Measurements from ENCODE around the gene DDX10. TPM values are rescaled to one million over a fixed set of nuclear protein-coding genes. Genes with fewer than 3 reads are reported as not detected.
A peak's percentile ranks its signal among the peaks of the same experiment; 100 is the strongest.

The DDX10 gene
- total and polyA plus RNA-seq, 9 donors = 19.7 to 33.1 (median 24.2) TPM

DNA sequence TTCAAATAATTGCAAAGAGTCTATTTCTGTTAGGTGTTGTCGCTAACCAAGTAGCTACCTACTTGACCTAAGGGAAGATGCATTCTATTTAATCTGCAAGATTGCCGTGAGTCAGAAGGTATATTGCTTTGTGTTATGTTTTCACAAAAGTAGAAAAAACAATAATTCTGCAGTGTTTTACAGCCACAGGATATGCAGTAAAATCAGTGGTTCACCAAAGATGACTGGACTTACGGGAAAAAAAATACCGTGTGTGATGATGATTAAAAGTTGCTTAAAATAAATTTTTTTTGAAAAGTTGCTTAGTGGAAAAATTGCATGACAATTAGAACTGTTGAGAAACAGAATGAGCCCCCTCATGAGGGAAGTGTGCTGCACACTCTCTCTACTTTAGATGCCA is 209.1 kb downstream of the DDX10 start:
- Histone ChIP-seq H3K36me3 (ENCODE audit: control insufficient read depth, insufficient read depth, low read length) (no peaks in the 10 kb centered on the region), H3K27me3 (ENCODE audit: control insufficient read depth, insufficient read depth, low read length) (no peaks in the 10 kb centered on the region), H3K4me1 (ENCODE audit: control insufficient read depth, insufficient read depth, low read length) (no peaks in the 10 kb centered on the region), H3K9me3 (replicated peaks; ENCODE audit: control insufficient read depth, low read depth, low read length) (no peaks in the 10 kb centered on the region), H3K27ac (ENCODE audit: low read length) (no peak overlapping the region), H3K4me3 (ENCODE audit: low read length) (no peak overlapping the region)
- WGBS (ENCODE audit: insufficient coverage) = no CpG with 5 or more reads among the region's 4 CpGs
- no peak for DNase-seq

DNA sequence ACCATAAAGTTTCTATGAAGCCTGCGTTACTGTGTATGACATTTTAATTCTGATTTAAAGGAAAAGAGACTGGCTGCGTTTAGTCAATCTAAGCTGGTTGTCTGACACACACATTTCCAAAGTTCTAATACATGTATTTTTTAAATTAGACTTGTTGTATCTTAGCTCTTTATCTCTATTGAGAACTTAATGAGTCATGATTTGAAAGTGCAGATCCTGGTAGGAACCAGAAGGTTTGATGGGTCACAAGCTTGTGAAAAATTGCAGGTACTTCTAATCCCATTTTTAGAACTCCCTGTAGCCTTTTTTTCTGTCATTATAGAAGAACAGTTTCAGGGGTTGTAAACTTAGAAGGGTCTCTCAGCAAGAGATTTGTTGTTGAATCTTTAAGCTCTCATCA is 210.3 kb downstream of the DDX10 start:
- Histone ChIP-seq H3K4me3 (ENCODE audit: low read length) (no peak overlapping the region), H3K27me3 (ENCODE audit: control insufficient read depth, insufficient read depth, low read length) (no peaks in the 10 kb centered on the region), H3K36me3 (ENCODE audit: control insufficient read depth, insufficient read depth, low read length) (no peaks in the 10 kb centered on the region), H3K27ac (ENCODE audit: low read length) (no peak overlapping the region), H3K4me1 (ENCODE audit: control insufficient read depth, insufficient read depth, low read length) (no peaks in the 10 kb centered on the region), H3K9me3 (replicated peaks; ENCODE audit: control insufficient read depth, low read depth, low read length) (no peaks in the 10 kb centered on the region)
- DNase-seq = no peak
- no CpG with 5 or more reads among the region's 2 CpGs for WGBS (ENCODE audit: insufficient coverage)

DNA sequence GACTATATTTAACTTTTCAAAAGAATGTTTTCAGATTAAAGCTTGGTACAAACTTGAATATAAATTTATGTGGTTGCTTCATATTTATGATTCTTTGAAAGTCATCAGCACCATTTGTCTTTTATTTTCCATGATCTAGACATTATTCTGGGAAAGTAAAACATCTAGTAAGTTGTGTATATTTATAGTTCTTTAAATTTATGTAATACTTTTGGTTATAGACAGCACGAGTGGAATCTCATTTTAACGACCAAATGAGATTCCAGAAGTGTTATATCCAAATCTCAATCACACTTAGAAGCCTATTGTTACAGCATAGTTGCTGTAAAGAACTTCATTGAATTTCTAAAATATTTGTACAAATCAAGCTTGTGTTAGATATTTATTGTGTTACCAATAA is 212.3 kb downstream of the DDX10 start:
- Histone ChIP-seq H3K27ac (ENCODE audit: low read length) (no peak overlapping the region), H3K36me3 (ENCODE audit: control insufficient read depth, insufficient read depth, low read length) (no peaks in the 10 kb centered on the region), H3K27me3 (ENCODE audit: control insufficient read depth, insufficient read depth, low read length) (no peaks in the 10 kb centered on the region), H3K4me3 (ENCODE audit: low read length) (no peak overlapping the region), H3K4me1 (ENCODE audit: control insufficient read depth, insufficient read depth, low read length) (no peaks in the 10 kb centered on the region), H3K9me3 (replicated peaks; ENCODE audit: control insufficient read depth, low read depth, low read length) (no peaks in the 10 kb centered on the region)
- no peak for DNase-seq
- WGBS (ENCODE audit: insufficient coverage) = no CpG with 5 or more reads among the region's 2 CpGs

DNA sequence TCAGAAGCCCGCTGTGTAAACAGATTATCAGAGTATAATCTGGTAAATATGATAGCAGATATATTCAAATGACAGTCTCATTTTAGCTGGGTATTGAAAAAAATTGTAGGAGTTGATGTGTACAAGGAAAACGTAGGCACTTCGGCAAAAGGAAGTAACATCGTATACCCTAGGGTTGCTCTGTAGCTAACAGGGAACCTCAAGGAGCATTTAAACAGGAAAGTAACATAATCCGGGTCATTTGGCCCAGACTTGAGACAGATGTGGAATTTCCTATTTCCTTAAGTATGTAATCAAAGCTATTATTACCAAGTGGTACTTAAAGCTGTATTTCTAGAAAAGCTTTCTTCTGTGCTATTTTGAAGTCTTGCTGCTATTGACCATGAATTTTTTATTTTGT is 215.6 kb downstream of the DDX10 start:
- Histone ChIP-seq H3K36me3 (ENCODE audit: control insufficient read depth, insufficient read depth, low read length) (no peaks in the 10 kb centered on the region), H3K27ac (ENCODE audit: low read length) (no peak overlapping the region), H3K4me3 (ENCODE audit: low read length) (no peak overlapping the region), H3K27me3 (ENCODE audit: control insufficient read depth, insufficient read depth, low read length) (no peaks in the 10 kb centered on the region), H3K9me3 (replicated peaks; ENCODE audit: control insufficient read depth, low read depth, low read length) (no peaks in the 10 kb centered on the region), H3K4me1 (ENCODE audit: control insufficient read depth, insufficient read depth, low read length) (no peaks in the 10 kb centered on the region)
- no peak for DNase-seq
- no CpG with 5 or more reads among the region's 5 CpGs for WGBS (ENCODE audit: insufficient coverage)

DNA sequence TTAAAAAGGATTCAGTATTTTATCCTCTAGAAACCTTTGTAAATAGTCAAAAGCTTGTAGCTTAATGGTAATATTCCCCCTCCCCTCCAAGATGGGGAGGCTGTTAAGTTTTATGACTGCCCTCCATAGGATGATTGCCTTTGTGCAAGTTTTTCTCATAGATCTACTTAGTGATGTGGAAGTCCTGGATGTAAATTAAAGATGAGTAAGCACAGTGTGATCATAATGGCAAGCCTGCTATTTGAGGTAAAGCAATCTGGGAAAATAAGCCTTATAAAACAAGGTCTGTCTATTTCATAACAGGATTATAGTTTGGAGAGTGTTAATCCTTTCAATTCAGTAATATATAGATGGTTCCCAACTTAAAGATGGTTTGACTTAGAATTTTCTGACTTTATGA is 216.3 kb downstream of the DDX10 start:
- no peaks in the 10 kb centered on the region for H3K36me3 ChIP-seq (ENCODE audit: control insufficient read depth, insufficient read depth, low read length)
- no peaks in the 10 kb centered on the region for H3K9me3 ChIP-seq (replicated peaks; ENCODE audit: control insufficient read depth, low read depth, low read length)
- H3K27ac ChIP-seq (ENCODE audit: low read length) = no peak overlapping the region
- no peaks in the 10 kb centered on the region for H3K4me1 ChIP-seq (ENCODE audit: control insufficient read depth, insufficient read depth, low read length)
- DNase-seq = no peak
- no peak overlapping the region for H3K4me3 ChIP-seq (ENCODE audit: low read length)
- no peaks in the 10 kb centered on the region for H3K27me3 ChIP-seq (ENCODE audit: control insufficient read depth, insufficient read depth, low read length)

DNA sequence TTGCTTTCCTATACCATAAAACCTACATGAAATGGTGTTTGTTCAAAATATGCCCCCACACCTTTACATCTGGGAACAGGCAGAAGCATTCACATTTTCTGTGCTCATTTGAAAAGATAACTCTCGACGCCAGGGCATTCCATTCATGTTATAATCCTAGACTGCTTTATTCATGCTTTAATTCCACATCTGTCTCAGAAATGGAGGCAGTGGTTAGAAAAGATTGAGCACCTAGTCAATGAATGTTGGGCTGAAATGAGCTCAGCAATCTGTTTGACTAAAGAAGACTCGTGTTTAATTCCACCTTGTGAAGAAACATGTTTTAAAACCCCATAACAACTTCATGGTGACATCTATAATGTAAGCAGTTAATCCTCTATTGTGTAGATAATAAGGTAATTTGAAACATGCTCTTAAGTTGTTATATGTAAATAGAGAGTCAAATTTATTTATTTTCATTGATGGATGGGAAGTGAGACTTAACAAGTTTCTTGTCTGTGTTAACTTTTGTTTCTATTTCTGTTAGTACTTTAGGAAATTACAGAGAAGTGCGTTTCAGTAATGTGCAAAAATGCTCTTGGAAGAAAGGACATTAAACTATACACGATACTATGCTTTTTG is 217.5 kb downstream of the DDX10 start:
- no peak for DNase-seq
- Histone ChIP-seq H3K27ac (ENCODE audit: low read length) (no peak overlapping the region), H3K4me1 (ENCODE audit: control insufficient read depth, insufficient read depth, low read length) (no peaks in the 10 kb centered on the region), H3K36me3 (ENCODE audit: control insufficient read depth, insufficient read depth, low read length) (no peaks in the 10 kb centered on the region), H3K27me3 (ENCODE audit: control insufficient read depth, insufficient read depth, low read length) (no peaks in the 10 kb centered on the region), H3K9me3 (replicated peaks; ENCODE audit: control insufficient read depth, low read depth, low read length) (no peaks in the 10 kb centered on the region), H3K4me3 (ENCODE audit: low read length) (no peak overlapping the region)
- no CpG with 5 or more reads among the region's 5 CpGs for WGBS (ENCODE audit: insufficient coverage)

DNA sequence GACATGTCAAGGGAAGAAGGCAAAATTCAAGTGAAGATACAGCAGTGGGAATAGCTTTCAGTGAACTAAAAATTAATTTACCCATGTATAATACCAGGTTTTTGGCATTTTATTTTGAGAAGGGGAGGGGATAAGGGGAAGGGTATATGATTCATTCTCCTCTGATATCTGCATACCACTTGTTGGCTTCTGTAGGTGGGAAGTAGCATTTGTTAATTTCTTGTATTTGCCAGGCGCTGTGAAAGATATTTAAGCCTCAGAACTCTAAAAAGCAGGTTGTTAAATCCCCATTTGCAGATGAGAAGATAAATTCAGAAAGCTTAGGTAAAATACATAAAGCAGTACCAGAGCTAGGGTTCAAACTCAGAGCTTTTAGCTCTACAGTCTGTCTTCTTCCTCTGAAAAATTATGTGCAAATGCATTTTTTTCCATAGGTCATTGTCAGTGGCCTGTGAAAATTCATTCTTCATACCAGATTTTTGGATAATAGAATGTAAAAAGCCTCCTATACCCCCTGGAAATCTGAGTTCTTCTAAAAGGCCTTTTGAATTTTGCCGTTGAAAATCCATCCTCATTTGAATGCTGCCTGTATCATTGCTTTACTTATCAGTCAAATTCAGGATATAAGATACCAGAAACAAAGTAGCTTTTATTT is 221.3 kb downstream of the DDX10 start:
- Histone ChIP-seq H3K4me3 (ENCODE audit: low read length) (no peak overlapping the region), H3K4me1 (ENCODE audit: control insufficient read depth, insufficient read depth, low read length) (peaks cover 3% of the 10 kb centered on the region), H3K36me3 (ENCODE audit: control insufficient read depth, insufficient read depth, low read length) (no peaks in the 10 kb centered on the region), H3K9me3 (replicated peaks; ENCODE audit: control insufficient read depth, low read depth, low read length) (no peaks in the 10 kb centered on the region), H3K27me3 (ENCODE audit: control insufficient read depth, insufficient read depth, low read length) (no peaks in the 10 kb centered on the region), H3K27ac (ENCODE audit: low read length) (no peak overlapping the region)
- DNase-seq = no peak
- no CpG with 5 or more reads among the region's 2 CpGs for WGBS (ENCODE audit: insufficient coverage)

DNA sequence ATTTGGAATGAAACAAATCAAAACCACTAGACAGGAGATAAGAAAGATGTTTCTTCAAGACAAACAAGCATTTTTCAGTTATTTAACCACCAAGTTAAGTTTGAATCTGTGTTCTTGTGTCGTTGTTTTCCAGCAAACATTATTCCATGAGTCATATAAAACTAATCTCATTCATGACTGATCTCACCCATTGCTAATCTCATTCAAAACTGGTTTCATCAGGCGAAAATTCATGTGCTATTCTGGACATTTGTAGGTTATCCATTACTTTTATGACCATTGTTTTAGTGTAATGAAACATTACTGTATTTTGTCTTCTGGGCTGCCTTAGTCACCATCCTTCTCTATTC is 221.8 kb downstream of the DDX10 start:
- WGBS (ENCODE audit: insufficient coverage) = 100% methylated on average over 1 of the region's 2 CpGs
- no peak for DNase-seq

DNA sequence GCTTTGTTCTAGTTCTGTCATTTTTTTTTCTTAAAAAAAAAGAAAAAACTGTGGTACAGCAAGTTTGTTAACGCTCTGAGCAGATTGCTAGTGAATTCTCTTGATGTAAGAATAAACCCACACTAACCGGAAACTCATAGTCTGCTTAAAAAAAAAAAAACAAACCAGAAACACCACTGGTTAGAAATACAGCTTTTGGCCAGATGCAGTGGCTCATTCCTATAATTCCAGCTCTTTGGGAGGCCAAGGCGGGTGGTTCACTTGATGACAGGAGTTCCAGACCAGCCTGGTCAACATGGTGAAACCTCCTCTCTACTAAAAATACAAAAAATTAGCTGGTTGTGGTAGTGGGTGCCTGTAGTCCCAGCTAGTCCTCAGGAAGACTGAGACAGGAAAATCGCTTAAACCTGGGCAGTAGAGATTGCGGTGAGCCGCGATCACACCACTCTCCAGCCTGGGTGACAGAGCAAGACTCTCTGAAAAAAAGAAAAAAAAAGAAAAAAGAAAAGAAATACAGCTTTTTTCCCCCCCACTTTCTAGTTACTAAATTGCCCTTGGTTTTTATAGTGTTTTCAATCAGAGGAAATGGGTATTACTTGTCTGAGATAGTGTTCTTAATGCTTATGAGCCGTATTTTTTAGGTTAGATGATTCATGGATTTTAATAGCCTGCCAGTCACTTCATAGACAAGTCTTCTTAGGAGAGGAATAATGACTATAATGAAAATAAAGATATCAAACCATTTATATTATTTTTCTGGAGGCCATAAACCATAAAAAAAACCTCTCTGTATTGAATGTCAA is 222.8 kb downstream of the DDX10 start:
- H3K36me3 ChIP-seq (ENCODE audit: control insufficient read depth, insufficient read depth, low read length) = no peaks in the 10 kb centered on the region
- no peak overlapping the region for H3K4me3 ChIP-seq (ENCODE audit: low read length)
- H3K27ac ChIP-seq (ENCODE audit: low read length) = no peak overlapping the region
- no peaks in the 10 kb centered on the region for H3K27me3 ChIP-seq (ENCODE audit: control insufficient read depth, insufficient read depth, low read length)
- peaks cover 3% of the 10 kb centered on the region for H3K4me1 ChIP-seq (ENCODE audit: control insufficient read depth, insufficient read depth, low read length)
- no CpG with 5 or more reads among the region's 8 CpGs for WGBS (ENCODE audit: insufficient coverage)
- no peak for DNase-seq
- H3K9me3 ChIP-seq (replicated peaks; ENCODE audit: control insufficient read depth, low read depth, low read length) = no peaks in the 10 kb centered on the region

More for the DNA sequence above, 221.8 kb downstream of the DDX10 start:
- no peak overlapping the region for H3K4me3 ChIP-seq (ENCODE audit: low read length)
- H3K9me3 ChIP-seq (replicated peaks; ENCODE audit: control insufficient read depth, low read depth, low read length) = no peaks in the 10 kb centered on the region
- no peaks in the 10 kb centered on the region for H3K36me3 ChIP-seq (ENCODE audit: control insufficient read depth, insufficient read depth, low read length)
- no peak overlapping the region for H3K27ac ChIP-seq (ENCODE audit: low read length)
- peaks cover 3% of the 10 kb centered on the region for H3K4me1 ChIP-seq (ENCODE audit: control insufficient read depth, insufficient read depth, low read length)
- no peaks in the 10 kb centered on the region for H3K27me3 ChIP-seq (ENCODE audit: control insufficient read depth, insufficient read depth, low read length)

DNA sequence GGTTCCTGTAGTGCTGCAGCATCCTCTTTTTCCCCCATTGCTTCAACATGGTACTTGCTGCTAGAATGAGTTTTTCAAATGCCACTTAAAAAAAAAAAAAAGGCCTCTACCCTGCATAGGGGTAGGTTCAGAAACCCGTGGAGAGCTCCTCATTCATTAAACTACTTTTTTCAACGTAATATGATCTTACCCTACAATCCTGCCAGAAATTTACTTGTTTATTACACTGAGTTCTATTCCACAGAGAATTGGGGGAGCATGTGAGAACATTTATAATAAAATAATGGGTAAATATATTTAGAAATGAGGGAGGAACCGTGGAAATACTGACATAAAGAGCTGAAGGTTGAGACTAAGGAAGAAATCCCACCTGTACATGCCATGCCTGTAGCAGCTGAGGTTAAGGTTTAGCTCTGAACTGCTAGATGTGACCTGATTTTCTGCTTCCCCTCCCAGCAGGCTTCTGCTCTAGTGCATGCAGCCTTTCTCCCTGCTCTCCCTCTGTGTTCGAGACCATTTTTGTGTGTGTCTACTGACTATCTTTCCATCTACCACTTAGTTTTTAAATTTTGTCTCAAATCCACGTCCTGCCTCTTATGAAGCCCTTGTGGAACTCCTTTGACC is 225.7 kb downstream of the DDX10 start:
- Histone ChIP-seq H3K4me1 (ENCODE audit: control insufficient read depth, insufficient read depth, low read length) (peaks cover 3% of the 10 kb centered on the region), H3K36me3 (ENCODE audit: control insufficient read depth, insufficient read depth, low read length) (no peaks in the 10 kb centered on the region), H3K27me3 (ENCODE audit: control insufficient read depth, insufficient read depth, low read length) (no peaks in the 10 kb centered on the region), H3K4me3 (ENCODE audit: low read length) (no peak overlapping the region), H3K9me3 (replicated peaks; ENCODE audit: control insufficient read depth, low read depth, low read length) (no peaks in the 10 kb centered on the region), H3K27ac (ENCODE audit: low read length) (no peak overlapping the region)
- 57% methylated on average over 1 of the region's 5 CpGs for WGBS (ENCODE audit: insufficient coverage)
- DNase-seq = peak; percentile 49
